Lung microvascular endothelial cell (primary cell): ENCODE results near the gene ATRAID. TPM values are rescaled to one million over a fixed set of nuclear protein-coding genes. Genes with fewer than 3 reads are reported as not detected.

Experiments
- total RNA-seq: library from RNA; depleted of rRNA; stranded (reverse); fragments of >200 nt; gene quantifications from 2 replicates; pipeline ENCODE4 v1.2.1, GENCODE V29; 2014

Gene ATRAID
- total RNA-seq, 1 donor from 2014 or later: 130 TPM

Other genes starting within 250 kb of the ATRAID start
- gene MAPRE3, start 241.4 kb upstream of the ATRAID start, total RNA-seq: 0.65 and 0.79 TPM in 2 replicates
- gene TMEM214, start 179.1 kb upstream of the ATRAID start, total RNA-seq: 14.2 and 19.4 TPM in 2 replicates
- 13.7 and 13.9 TPM in 2 replicates for gene AGBL5, start 160.4 kb upstream of the ATRAID start, total RNA-seq
- gene OST4, start 140.4 kb upstream of the ATRAID start, total RNA-seq: 477 and 564 TPM in 2 replicates
- gene EMILIN1, start 133.4 kb upstream of the ATRAID start, total RNA-seq: 23.3 and 42.3 TPM in 2 replicates
- 2.2 and 3.4 TPM in 2 replicates for gene KHK, start 125.3 kb upstream of the ATRAID start, total RNA-seq
- 1.7 and 2.0 TPM in 2 replicates for gene CGREF1, start 92.9 kb upstream of the ATRAID start, total RNA-seq
- under 0.01 TPM in 1 of 2 replicates, not detected in the other for gene ABHD1, start 88.2 kb upstream of the ATRAID start, total RNA-seq
- gene PREB, start 77.4 kb upstream of the ATRAID start, total RNA-seq: 24.2 and 36.7 TPM in 2 replicates
- not detected in 2 replicates for gene PRR30, start 72.6 kb upstream of the ATRAID start, total RNA-seq
- gene TCF23, start 63.0 kb upstream of the ATRAID start, total RNA-seq: not detected in 2 replicates
- 12.0 and 26.0 TPM in 2 replicates for gene SLC5A6, start 227 bp downstream of the ATRAID start, total RNA-seq
- gene CAD, start 5.3 kb downstream of the ATRAID start, total RNA-seq: 24.0 and 29.6 TPM in 2 replicates
- gene SLC30A3, start 51.0 kb downstream of the ATRAID start, total RNA-seq: 7.8 and 16.9 TPM in 2 replicates
- 0.44 and 1.4 TPM in 2 replicates for gene DNAJC5G, start 63.4 kb downstream of the ATRAID start, total RNA-seq
- gene TRIM54, start 70.4 kb downstream of the ATRAID start, total RNA-seq: 0.44 and 1.2 TPM in 2 replicates
- 0.40 and 0.44 TPM in 2 replicates for gene UCN, start 96.4 kb downstream of the ATRAID start, total RNA-seq
- 32.7 and 34.2 TPM in 2 replicates for gene MPV17, start 111.1 kb downstream of the ATRAID start, total RNA-seq
- gene GTF3C2, start 144.7 kb downstream of the ATRAID start, total RNA-seq: 18.7 and 20.4 TPM in 2 replicates
- gene EIF2B4, start 158.3 kb downstream of the ATRAID start, total RNA-seq: 21.4 and 23.0 TPM in 2 replicates
- 97.9 and 106 TPM in 2 replicates for gene SNX17, start 158.6 kb downstream of the ATRAID start, total RNA-seq
- gene ZNF513, start 168.7 kb downstream of the ATRAID start, total RNA-seq: 4.8 and 7.1 TPM in 2 replicates
- 74.8 and 78.8 TPM in 2 replicates for gene PPM1G, start 197.6 kb downstream of the ATRAID start, total RNA-seq
- gene NRBP1, start 216.6 kb downstream of the ATRAID start, total RNA-seq: 71.9 and 79.0 TPM in 2 replicates
- gene KRTCAP3, start 230.3 kb downstream of the ATRAID start, total RNA-seq: not detected in 2 replicates